ENCODE measurements around the gene KRT14.

DNA sequence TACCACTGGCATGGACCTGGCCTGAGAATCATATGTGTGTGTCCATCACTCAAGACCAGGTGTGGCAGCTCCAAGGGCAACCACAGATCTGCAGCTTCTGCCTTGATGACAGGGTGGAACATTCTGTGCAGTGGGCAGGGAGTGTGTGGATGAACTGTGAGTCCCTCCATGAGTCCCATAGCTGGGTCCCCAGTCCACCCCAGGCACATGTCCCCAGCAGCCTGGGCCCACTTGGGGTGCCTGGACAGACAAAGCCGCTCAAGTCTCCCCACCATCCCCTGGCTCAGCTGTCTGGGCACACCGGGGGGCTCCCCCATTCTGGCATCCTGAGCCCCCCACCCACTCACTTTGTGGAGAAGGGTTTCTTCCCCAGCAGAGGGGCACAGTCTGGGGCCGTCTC, 30.4 kb upstream of the KRT14 start:
- TF ChIP-seq POLR2AphosphoS5 (IDR thresholded peaks at IDR 0.05; ENCODE audit: low read depth, low read length), result no peak
- TF ChIP-seq POLR2A (IDR thresholded peaks at IDR 0.05; ENCODE audit: low read depth, low read length), result no peak
